ENCODE measurements around the gene STIL.
A peak's percentile ranks its signal among the peaks of the same experiment; 100 is the strongest.
"Not testable (repeated sequence)": the region's sequence is repeated elsewhere in the genome, so short reads cannot be mapped to it uniquely, and the experiment has no call there.

STIL gene

DNA sequence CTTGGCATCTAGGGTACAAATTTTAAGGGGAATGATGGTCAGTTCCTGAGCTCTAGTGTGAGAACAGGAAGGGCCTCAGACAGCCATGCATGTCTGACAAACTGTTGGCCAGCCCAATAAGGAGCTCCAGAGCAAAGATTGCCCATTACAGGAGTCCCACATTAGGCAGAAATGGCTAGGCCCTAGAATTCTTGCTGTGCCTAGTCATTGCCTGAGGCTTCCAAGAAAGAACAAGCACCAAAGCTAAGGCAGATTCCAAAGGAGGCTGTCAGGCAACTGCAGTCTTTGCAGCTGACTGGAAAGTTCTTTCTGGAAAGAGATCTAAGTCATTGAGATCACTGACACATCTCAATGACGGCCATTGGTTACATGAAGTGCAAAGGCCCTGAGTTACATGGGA is 3.9 kb upstream of the STIL start:
- no peak for DNase-seq

DNA sequence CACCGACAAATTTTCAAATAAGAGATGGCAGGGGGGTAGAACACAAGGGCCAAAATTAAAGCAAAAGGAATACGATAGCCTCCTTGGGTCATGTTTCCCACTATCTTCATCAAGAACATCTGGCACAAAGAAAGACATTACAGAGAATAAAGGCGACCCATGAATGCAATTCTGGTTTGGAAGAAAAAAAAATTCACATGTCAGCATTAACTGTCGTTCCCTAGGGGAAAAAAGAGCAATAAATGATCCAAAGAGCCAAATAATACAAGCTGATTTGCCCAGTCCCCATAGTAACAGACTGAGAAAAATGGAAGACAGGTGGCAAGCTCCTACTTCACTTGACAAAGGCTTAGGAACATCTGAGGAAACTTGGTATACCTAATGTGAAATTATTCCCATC is 4.5 kb downstream of the STIL start:
- no peak for DNase-seq

DNA sequence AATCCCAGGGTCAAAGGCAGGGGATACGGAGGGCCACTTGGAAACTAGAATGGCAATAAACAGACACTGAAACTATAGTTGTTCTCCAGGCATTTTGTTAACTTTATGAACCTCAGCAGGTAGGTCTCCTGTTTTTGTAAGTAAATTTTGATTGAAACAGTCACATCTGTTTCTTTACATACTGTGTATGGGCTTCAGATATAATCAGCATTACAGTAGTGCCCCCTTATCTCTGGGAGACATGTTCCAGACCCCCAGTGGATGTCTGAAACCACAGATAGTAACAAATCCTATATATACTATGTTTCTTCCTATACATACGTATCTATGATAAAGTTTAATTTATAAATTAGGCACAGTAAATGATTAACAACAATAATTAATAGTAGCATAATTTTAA is 11.5 kb downstream of the STIL start:
- no peak for DNase-seq

DNA sequence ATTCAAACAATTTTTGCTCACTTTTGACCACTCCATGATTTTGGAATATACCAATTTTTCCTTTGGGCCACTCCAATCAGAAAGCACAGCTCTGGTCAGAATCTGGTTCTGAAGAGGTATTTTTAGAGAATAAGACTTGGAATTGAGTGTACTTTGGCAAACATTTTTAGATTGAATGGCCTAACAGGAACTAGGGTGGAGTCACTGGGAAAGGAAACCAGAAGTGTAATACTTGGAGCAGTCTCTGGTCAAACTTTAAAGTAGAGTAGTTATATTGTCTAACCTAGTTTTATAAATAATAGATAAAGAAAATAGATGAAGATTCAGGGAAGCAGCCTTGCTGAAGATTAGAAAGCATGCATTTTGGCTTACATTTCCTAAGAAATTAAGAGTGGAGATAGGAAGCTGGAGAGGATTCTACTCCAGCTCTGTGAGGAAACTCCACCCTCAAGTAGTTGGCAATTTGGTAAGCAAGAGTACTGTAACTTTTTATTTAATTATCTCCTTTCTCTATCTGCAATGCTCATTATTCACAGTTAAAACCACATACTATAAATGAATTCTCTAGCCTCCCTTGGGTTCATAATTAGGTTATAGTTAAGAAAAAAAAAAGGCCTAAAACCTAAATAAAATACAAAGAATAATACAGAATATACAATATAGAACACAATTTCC is 15.8 kb downstream of the STIL start:
- no peak for DNase-seq

DNA sequence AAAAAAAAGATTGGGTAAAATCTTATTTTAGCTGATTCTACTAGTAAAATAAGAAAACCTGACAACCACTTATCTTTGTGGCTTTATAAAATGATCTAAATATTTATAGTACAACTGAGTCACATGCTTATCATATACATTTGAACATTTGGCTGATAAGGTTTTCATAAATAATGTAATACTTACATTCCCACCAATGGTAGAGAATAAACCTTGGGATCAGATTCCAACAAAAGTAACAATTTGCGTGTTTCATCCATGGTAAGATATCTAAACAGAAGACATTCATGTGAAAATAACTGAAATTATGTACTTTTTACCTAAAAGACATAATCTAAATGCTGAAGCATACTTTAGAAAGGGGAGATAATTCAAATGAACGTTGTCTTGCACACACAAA is 18.4 kb downstream of the STIL start:
- DNase-seq, result no peak

DNA sequence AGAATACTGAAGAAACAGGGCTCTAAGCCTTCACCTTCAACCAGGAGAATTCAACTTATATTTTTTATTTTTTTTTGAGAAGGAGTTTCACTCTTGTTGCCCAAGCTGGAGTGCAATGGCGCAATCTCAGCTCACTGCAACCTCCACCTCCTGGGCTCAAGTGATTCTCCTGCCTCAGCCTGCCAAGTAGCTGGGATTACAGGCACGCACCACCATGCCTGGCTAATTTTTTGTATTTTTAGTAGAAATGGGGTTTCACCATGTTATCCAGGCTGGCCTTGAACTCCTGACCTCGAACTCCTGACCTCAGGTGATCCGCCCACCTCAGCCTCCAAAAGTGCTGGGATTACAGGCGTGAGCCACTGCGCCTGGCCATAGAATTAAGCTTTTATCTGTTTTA is 19.1 kb downstream of the STIL start:
- not testable (repeated sequence) for DNase-seq

DNA sequence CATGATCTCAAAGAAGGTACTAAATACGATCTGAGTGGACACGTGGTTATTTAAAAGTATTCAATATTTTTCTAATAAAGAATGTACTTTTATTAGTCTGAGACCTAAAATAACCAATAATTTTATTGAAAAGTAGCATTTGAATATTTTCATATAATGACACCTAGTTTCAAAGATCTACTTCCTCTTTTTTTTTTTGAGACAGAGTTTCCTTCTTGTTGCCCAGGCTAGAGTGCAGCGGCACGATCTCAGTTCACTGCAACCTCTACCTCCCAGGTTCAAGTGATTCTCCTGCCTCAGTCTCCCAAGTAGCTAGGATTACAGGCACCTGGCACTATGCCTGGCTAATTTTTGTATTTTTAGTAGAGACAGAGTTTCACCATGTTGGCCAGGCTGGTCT is 25.8 kb downstream of the STIL start:
- DNase-seq, result not testable (repeated sequence)

DNA sequence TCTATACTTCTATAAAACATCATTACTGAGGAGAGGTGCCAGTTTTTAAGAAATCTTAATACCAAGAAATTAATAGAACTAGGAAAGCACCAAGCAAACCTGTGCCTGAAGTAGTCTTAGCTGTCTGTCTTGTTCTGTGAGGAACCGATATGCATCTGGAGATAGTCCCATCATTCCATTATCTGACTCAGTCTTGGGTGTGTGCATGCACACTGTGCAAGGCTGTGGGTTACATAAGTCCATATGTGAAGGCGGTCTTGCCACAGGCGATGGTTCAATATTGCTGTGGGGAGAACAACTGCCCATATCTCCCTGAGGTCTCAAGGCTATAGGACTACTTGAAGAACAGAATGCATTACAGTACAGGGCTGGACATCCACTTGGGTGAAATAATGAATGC is 33.8 kb downstream of the STIL start:
- DNase-seq, result no peak

DNA sequence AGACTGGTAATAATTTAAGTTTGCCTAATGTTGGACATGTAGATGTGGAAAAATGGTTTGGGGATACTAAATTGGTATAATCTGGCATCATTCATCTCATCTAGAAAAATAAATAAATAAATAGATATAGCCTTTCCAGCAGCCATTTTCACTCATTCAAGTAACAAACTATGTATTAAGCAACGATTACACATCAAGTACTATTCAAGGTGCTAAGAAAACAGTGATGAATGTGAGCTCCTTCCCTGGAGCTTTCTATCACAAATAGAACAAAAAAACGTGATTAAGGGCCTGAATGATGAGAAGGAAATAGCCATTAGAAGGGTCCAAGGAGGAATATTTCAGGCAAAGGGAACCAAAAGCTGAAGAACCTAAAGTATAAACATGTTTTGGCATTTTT is 37.1 kb downstream of the STIL start:
- DNase-seq, result no peak

DNA sequence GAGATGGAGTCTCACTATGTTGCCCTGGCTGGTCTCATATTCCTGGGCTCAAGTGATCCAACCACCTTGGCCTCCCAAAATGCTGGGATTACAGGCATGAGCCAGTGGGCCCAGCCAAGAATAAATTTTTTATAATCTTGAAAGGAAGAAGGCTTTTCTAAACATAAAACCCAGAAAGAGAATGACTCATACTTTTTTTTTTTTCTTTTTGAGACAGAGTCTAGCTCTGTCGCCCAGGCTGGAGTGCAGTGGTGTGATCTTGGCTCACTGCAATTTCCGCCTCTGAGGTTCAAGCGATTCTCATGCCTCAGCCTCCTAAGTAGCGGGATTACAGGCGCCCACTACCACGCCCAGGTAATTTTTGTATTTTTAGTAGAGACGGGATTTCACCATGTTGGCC is 38.1 kb downstream of the STIL start:
- DNase-seq, result not testable (repeated sequence)

DNA sequence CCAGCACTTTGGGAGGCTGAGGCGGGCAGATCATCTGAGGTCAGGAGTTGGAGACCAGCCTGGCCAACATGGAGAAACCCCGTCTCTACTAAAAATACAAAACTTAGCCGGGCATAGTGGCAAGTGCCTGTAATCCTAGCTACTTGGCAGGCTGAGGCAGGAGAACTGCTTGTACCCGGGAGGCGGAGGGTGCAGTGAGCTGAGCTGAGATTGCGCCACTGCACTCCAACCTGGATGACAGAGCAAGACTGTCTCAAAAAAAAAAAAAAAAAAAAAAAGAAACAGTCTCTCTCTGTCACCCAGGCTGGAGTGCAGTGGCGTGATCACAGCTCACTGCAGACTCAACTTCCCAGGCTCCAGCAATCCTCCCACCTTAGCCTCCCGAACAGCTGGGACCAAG is 48.4 kb downstream of the STIL start:
- DNase-seq, result not testable (repeated sequence)

DNA sequence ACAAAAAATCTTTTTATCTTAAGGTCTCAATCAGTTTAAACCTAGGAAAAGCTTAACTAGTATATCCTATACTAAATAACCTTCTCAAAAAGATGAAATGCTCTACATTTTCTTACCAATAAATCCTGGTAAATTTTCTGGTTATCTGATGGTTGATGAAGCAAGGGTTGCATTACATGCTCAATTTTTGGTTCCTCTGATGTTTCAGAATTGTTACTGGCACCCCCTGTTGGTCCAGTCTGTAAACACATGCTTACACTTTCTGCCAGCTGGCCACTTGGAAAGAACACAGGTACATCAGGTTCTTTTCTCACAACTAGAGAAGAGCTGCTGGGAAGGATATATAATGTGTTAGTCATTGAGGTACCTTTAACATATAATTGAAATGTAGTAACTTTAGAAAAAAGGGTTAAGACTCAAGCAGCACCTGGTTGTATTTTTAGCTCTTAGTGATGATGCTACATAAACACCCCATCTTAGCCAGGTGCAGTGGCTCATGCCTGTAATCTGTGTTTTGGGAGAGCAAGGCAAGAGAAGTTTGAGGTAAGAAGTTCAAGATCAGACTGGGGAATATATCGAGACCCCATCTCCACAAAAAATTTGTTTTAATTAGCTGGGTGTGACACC is 51.0 kb downstream of the STIL start:
- DNase-seq, result peak; percentile 86

DNA sequence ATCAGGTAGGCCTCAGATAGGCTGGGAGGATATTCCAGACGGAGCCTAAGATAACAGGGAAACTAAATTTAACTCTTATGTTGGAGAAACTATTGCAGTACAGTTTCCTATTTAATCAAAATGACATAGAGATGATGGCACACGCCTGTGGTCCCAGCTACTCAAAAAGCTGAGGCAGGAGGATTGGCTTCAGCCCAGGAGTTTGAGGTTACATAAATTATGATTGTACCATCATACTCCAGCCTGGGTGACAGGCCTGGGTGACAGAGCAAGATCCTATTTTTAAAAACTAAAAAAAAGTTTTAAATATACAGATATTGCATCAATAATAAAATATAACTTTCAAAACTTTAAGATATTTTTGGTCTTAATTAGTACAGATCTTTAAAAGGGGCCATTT is 56.7 kb downstream of the STIL start:
- no peak for DNase-seq

DNA sequence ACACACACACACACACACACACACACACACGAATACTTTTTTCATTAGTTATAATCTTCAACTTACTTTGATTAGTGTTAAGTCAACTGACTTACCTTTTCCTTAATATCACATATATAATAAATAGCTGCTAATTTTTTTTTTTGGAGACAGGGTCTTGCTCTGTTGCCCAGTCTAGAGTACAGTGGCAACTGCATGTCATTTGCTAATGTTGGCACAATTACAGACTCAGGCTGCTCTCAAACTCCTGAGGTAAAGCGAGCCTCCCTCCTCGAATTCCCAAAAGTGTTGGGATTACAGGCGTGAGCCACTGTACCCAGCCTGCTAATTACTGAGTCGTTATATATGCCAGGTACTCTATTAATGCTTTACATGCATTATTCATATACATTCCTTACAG is 61.2 kb downstream of the STIL start:
- DNase-seq, result no peak

DNA sequence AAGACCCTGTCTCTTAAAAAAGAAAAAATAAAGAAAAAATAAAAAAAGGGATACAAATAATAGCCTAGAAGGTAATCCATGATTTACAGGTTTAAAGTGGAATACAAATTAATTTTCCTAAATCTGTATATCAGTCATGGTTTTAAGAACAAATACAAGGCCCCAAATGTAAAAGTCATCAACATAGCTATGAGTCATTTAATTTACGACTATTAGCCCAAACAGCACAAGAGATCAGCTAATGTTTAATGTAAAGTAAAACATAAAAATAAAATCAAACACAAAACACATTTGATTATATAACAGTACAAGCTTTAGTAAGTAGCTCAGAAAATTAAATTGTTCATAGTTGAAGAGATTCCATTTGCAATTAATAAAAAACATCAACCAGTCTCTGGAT is 61.6 kb downstream of the STIL start:
- no peak for DNase-seq

DNA sequence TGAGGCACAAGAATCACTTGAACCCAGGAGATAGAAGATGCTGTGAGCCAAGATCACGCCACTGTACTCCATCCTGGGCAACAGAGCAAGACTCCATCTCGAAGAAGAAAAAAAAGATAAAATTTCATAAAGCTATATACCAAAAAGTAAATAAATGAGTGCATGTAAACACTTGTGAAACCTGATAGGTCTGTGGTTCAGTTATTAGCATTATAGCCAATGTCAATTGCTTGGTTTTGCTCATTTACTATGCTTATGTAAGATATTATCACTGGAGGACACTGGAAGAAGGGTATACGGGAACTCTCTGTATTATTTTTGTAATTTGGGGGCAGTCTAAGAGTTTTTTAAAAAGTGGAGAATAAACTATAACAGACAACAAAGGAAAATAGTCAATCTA is 64.2 kb downstream of the STIL start:
- DNase-seq, result peak; percentile 26

DNA sequence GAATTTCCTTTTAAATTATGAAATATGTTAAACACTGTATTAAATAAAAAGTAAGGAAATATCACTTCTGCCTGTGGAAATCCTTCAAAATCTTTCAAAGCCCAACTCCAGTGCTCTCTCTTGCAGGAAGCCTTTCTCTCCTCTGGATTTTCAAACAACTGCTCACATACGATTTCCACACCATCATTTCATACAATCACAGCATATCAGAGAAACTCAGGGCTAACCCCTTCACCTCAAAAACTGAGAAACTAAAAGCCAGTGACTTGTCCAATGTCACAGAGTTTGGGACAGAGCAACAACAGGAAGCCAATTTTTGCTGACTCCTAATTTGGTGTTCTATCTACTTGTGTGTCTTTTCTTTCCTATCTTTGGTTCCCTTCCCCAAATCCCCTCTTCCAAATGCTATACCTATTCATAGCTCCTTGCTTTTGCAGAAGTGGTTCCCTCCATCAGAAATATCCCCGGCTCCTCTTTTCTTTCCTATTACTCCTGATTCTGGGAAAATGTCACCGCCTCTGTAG is 69.5 kb downstream of the STIL start:
- no peak for DNase-seq

DNA sequence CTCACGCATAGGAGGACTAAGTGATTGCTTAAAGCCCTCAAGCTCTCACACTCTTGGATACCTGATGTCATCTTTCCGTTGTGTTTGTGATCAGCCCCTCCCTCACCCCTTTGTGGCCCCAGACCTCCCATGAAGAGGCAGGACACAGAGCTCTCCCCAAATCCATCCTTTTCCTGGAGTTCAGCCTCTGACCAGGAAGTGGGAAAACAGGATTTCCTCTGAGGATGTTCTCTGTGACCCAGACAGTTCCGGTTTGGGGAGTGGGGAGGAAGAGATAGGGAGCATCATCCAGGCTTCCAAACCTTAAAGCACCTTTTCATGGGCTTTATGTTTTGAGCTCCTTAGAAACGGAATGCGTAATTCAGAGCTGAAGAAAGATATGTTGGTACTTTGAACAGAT is 70.0 kb downstream of the STIL start:
- no peak for DNase-seq

DNA sequence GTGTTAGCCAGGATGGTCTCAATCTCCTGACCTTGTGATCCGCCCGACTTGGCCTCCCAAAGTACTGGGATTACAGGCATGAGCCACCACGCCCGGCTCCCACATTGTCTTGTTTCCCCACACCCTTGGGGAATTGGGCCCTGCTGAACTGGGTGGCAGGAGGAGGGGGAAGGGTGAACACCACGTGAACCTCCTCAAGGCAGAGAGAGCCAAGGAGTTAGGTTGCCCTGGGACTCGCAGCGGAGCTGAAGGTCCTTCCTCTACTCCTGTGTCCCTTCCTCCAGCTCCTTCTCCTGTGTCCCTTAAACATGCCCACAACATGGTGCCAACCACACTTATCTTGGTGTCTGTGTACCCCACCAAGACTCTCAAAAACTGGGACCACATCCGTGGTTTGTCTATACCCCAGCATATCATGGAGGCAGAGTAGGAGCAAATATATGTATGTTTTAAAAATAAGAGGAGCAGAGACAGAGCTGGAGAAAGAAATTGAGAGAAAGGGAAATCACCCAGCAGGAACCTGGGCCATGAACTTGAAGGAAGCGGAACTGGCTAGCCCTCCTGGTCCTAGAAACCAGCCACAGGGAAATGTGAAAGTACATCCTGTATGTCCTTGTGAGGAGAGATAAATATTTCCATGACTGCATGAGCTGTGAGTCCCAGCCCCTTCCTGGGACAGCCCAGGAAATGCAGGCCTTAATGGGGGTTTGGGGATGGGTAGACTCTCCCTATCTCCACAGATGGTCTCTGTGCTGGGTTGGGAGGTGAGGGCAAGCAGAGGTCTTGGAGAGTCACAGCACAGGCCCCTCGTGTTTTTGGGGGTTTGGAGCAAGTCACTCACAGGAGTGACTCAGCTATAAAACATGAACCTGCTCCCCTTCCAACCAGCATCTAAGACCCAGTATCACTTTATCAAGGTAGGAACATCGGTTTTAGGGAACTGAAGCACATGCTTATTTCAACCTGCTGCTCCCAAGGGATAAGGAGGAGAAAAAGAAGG is 72.5 kb downstream of the STIL start:
- DNase-seq, result no peak

DNA sequence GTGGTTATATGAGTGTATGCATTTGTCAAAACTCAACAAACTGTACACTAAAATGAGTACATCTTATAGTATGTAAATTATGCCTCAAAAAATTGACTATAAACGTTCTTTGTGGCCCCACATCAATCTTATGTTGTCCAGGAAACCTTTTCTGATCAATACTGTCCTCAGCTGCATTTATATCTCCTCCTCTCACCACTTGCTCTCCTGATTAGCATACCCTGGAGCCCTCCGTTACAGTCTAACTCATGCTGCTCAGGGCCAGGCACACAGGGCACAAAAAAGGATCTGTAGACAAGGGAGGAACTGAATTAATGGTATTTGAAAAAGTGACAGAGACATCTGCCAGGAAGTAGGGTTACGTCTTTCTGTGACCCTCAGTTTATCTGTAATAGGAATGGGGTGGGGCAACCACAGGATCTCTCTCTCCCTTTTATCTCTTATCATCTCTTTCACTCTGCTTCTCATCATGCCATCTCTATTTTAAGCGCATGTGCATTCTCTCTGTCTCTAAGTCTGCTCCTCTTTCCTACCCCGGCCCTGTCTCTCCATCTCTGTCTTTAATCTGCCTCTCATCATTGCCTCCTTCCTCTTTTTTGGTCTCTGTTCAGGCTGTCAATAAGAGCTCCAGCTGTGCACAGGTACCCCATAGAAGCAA is 74.9 kb downstream of the STIL start:
- DNase-seq, result no peak

DNA sequence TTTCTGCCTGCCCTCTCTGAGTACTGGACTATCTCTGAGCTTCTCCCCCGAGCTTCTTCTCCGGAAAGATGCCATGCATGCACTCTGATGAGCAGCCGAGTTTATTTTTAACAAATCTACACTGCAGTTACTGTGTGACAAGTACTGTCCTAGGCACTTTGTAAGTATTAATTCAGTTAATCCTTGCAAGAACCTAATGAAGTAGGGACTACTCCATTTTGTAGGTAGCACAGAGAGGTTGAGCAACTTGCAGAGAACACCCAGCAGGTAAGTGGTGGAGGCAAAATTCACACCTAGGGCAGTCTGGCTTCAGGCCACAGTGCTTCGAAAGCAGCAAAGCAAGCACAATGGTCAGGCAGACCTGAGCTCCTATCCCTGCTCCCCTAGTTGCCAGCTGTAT is 78.1 kb downstream of the STIL start:
- DNase-seq, result no peak

DNA sequence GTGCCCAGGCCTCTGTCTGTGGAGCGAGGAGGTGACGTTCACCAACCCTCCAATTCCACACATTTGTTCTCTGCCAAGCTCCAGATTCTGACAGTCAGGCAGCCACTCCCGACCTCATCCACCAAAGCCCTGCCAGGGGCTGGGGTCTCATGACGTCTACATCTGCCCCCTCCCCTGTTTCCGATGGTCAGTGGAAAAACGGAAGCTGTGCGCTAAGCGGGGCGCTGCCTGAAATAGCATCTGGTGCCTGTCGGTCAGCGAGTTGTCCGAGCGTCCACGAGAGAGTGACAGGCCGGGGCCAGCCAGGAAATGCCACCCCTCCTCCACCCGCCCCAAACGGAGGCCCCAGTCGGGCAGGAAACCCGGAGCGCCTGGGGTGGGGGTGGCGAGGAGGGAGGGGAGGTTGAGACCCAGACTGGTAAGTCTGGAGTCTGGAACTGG is 78.7 kb downstream of the STIL start:
- no peak for DNase-seq

DNA sequence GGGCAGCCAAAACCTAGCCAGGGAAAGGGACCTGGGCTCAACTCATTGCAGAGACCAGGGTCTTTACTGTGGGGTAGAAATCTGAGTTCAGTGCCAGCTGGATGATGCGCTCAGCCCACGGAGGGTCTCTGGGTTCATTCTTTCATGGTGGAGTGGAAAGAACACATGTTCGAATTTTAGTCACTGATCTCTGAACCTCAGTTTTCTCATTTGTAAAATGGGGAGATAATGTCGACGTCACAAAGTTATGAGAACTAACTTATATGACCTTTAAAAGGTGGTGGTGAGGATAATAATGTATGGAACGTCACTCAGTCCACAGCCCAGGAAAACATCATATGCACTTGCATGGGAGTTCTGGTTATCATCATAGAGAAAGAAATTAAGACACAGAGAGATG is 80.8 kb downstream of the STIL start:
- DNase-seq, result no peak

Data from DMS53 (cell line).